Measurements from ENCODE around the gene NOXO1. TPM values are rescaled to one million over a fixed set of nuclear protein-coding genes. Genes with fewer than 3 reads are reported as not detected.

Gene NOXO1
- total RNA-seq, 2 experiments from 2014 or later: 0.56 to 0.99 TPM

DNA sequence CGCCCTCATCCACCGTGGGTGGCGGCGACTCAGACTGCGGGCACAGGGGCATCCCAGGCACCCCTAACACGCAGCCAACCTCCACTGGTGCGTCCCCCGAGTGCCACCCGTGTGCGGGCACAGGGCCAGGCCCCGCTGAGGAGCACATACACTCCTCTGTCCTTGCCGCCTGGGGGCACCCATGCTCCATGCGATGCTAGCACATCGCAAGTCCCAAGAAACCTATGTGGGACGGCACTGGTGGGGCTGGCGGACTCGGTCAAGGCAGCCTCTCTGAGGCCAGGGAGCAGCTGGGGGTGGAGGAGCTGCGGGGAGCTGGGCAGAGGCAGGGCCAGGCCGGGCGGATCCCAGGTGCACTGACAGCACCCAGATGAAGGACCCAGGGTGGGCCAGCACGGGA, 24.4 kb upstream of the NOXO1 start:
- Mint-ChIP-seq H3K36me3 (ENCODE audit: low read depth) (peaks cover 23% of the 10 kb centered on the region), H3K27ac (peak overlapping the region; percentile 71), H3K4me1 (ENCODE audit: low read depth) (peaks cover 40% of the 10 kb centered on the region), H3K9me3 (no peaks in the 10 kb centered on the region), H3K27me3 (no peaks in the 10 kb centered on the region), H3K4me3 (peak overlapping the region; percentile 72)
- DNase-seq (no peak), ATAC-seq (ENCODE audit: poor library complexity) (no peak)
- H3K27me3 ChIP-seq (ENCODE audit: control insufficient read depth in 1 of 2, insufficient read depth in 2 of 2, low read length in 2 of 2): no peaks in the 10 kb centered on the region
- TF ChIP-seq CTCF (IDR thresholded peaks at IDR 0.05): no peak
- intact Hi-C loops (cut with DNase I, micrococcal nuclease): loop anchor here in 1 of 2 experiments (5.0 kb wide), 2 partner anchors 33 to 42 kb away; partner anchors contain the start of genes NTHL1, TBL3 and TSC2
- no peak overlapping the region for H3K4me3 ChIP-seq (ENCODE audit: low read length)
- peaks cover 68% of the 10 kb centered on the region for H3K4me1 ChIP-seq (ENCODE audit: insufficient read depth, low read length)
- ChIA-PET CTCF (interaction anchor here (1.8 kb wide), 1 partner anchor 135 kb away, joined by 13 read pairs; no protein-coding TSS in a partner anchor), POLR2A (interaction anchor here (2.2 kb wide), 1 partner anchor 21 kb away, joined by 7 read pairs; the partner anchor contains the start of gene GFER)
- H3K36me3 ChIP-seq (ENCODE audit: insufficient read depth, low read length): peaks cover 43% of the 10 kb centered on the region
- H3K27ac ChIP-seq (ENCODE audit: low read depth in 1 of 2, low read length in 2 of 2): no peak overlapping the region
- H3K9me3 ChIP-seq (ENCODE audit: control insufficient read depth in 1 of 2, insufficient read depth in 1 of 2, low read length in 2 of 2): no peaks in the 10 kb centered on the region

DNA sequence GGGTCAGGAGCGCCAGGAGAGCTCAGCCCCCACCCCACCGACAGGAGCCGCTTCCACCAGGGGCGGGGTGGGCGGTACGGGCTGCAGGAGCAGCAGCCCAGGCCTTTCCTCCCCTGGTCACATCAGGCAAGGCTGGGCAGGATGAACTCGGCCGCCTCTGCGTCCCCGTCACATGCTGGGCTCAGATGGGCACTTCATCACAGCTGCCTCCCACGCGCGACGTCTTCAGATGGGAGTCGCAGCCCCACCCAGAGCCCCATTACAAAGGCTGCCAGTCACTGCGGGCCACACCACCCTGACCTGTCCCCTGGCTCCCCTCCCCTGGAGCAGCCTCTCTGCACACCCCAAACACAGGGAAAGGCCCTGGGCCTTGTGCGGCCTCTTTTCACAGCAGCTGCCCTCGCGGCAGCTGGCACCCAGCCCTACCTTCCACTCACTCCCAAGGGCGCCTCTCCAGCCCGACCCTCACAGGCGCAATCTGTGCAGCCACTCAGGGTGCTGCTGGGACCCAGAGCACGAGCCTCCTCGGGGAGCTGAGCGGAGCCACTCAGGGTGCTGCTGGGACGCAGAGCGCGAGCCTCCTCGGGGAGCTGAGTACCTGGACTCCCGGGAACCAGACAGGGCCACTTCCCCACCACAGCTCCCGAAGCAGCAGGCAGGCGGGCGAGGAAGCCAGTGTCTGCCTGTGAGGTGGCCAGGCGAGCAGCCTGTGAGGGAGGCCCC, 23.7 kb upstream of the NOXO1 start:
- Histone ChIP-seq H3K27me3 (ENCODE audit: control insufficient read depth in 1 of 2, insufficient read depth in 2 of 2, low read length in 2 of 2) (no peaks in the 10 kb centered on the region), H3K4me1 (ENCODE audit: insufficient read depth, low read length) (peaks cover 61% of the 10 kb centered on the region), H3K9me3 (ENCODE audit: control insufficient read depth in 1 of 2, insufficient read depth in 1 of 2, low read length in 2 of 2) (no peaks in the 10 kb centered on the region), H3K36me3 (ENCODE audit: insufficient read depth, low read length) (peaks cover 48% of the 10 kb centered on the region), H3K27ac (ENCODE audit: low read depth in 1 of 2, low read length in 2 of 2) (no peak overlapping the region), H3K4me3 (ENCODE audit: low read length) (no peak overlapping the region)
- DNase-seq (peak in 1 of 14 experiments; percentile 0), ATAC-seq (ENCODE audit: poor library complexity) (no peak)
- intact Hi-C loops (cut with DNase I, micrococcal nuclease): loop anchor here in 1 of 2 experiments (5.0 kb wide), 2 partner anchors 33 to 42 kb away; partner anchors contain the start of genes NTHL1, TBL3 and TSC2
- Mint-ChIP-seq H3K27ac (no peak overlapping the region), H3K36me3 (ENCODE audit: low read depth) (peaks cover 27% of the 10 kb centered on the region), H3K9me3 (no peaks in the 10 kb centered on the region), H3K4me3 (no peak overlapping the region), H3K4me1 (ENCODE audit: low read depth) (peaks cover 34% of the 10 kb centered on the region), H3K27me3 (no peaks in the 10 kb centered on the region)
- ChIA-PET CTCF (interaction anchor here (1.0 to 1.8 kb wide), 5 partner anchors 22 to 150 kb away, joined by 3 to 13 read pairs (median 7); partner anchors contain the start of genes GFER, NTHL1, TRAF7 and TSC2), POLR2A (interaction anchor here (1.1 to 2.2 kb wide), 6 partner anchors 11 to 150 kb away, joined by 3 to 11 read pairs (median 6); partner anchors contain the start of genes GFER, RPS2 and TRAF7)
- TF ChIP-seq CTCF (IDR thresholded peaks at IDR 0.05): no peak

- no peak overlapping the region for H3K27ac ChIP-seq (ENCODE audit: low read depth in 1 of 2, low read length in 2 of 2)
- peaks cover 57% of the 10 kb centered on the region for H3K4me1 ChIP-seq (ENCODE audit: insufficient read depth, low read length)
- POLR2A ChIA-PET: interaction anchor here (1.0 to 2.2 kb wide), 7 partner anchors 10 to 151 kb away, joined by 3 to 11 read pairs (median 4); partner anchors contain the start of genes GFER, RPS2 and TRAF7
- Mint-ChIP-seq H3K36me3 (ENCODE audit: low read depth) (peaks cover 28% of the 10 kb centered on the region), H3K4me1 (ENCODE audit: low read depth) (peaks cover 32% of the 10 kb centered on the region), H3K9me3 (no peaks in the 10 kb centered on the region), H3K27ac (no peak overlapping the region), H3K4me3 (no peak overlapping the region), H3K27me3 (no peaks in the 10 kb centered on the region)
- peaks cover 57% of the 10 kb centered on the region for H3K36me3 ChIP-seq (ENCODE audit: insufficient read depth, low read length)
- intact Hi-C loops (cut with DNase I, micrococcal nuclease): no loop called here
- H3K4me3 ChIP-seq (ENCODE audit: low read length): no peak overlapping the region
- H3K9me3 ChIP-seq (ENCODE audit: control insufficient read depth in 1 of 2, insufficient read depth in 1 of 2, low read length in 2 of 2): no peaks in the 10 kb centered on the region
- DNase-seq (peak; percentile 78 to 92 (median 84)), ATAC-seq (ENCODE audit: poor library complexity) (peak; percentile 98)
- CTCF ChIA-PET: interaction anchor here (0.5 to 1.8 kb wide), 21 partner anchors 8 to 177 kb away, joined by 3 to 17 read pairs (median 4); partner anchors contain the start of genes FAHD1, GFER, NDUFB10 and NTHL1
- H3K27me3 ChIP-seq (ENCODE audit: control insufficient read depth in 1 of 2, insufficient read depth in 2 of 2, low read length in 2 of 2): no peaks in the 10 kb centered on the region
- peak; percentile 78 for TF ChIP-seq CTCF (IDR thresholded peaks at IDR 0.05)
These were observed 22.8 kb upstream of the NOXO1 start for GRCh38 chr16:2003827-2004641.

All from CD4-positive, alpha-beta T cell (primary cell).